Liver (tissue), 9 donors: ENCODE results near the gene ARHGEF4. TPM values are rescaled to one million over a fixed set of nuclear protein-coding genes. Genes with fewer than 3 reads are reported as not detected.

ENCODE experiments used
- DNase-seq: peaks from one replicate; pipeline ENCODE4 v3.0.0-alpha.2; 2017; ENCODE audit warnings: low spot score
- H3K27ac ChIP-seq, 2 donors: one replicate each; pipeline ENCODE4 v1.7.0; 2013; ENCODE audit warnings: inconsistent platforms in 2 of 2, low read length in 2 of 2, control low read depth in 1 of 2, low read depth in 1 of 2, mild to moderate bottlenecking in 1 of 2
- H3K27me3 ChIP-seq, 4 donors: one replicate each; pipeline versions ENCODE4 v1.6.1 to v1.7.0; 2013; ENCODE audit warnings: low read length in 3 of 4, inconsistent platforms in 1 of 4, mild to moderate bottlenecking in 1 of 4, moderate library complexity in 1 of 4; ENCODE audit not compliant: control insufficient read depth in 4 of 4, insufficient read depth in 4 of 4
- H3K36me3 ChIP-seq, 4 donors: one replicate each; pipeline versions ENCODE4 v1.6.1 to v1.7.0; 2013; ENCODE audit warnings: low read length in 3 of 4, mild to moderate bottlenecking in 3 of 4, low read depth in 1 of 4, moderate library complexity in 1 of 4; ENCODE audit not compliant: control insufficient read depth in 4 of 4, insufficient read depth in 3 of 4
- H3K4me1 ChIP-seq, 4 donors: one replicate each; pipeline versions ENCODE4 v1.6.1 to v1.7.0; 2013; ENCODE audit warnings: low read length in 3 of 4, mild to moderate bottlenecking in 3 of 4, moderate library complexity in 1 of 4; ENCODE audit not compliant: control insufficient read depth in 4 of 4, insufficient read depth in 4 of 4
- H3K4me3 ChIP-seq, 3 donors: one replicate each; pipeline versions ENCODE4 v1.6.1 to v1.7.0; 2013; ENCODE audit warnings: low read length in 3 of 3, control low read depth in 1 of 3, low read depth in 1 of 3, mild to moderate bottlenecking in 1 of 3
- H3K9ac ChIP-seq, 2 donors: one replicate each; pipeline ENCODE4 v1.7.0; 2013; ENCODE audit warnings: low read length in 2 of 2, mild to moderate bottlenecking in 2 of 2, moderate library complexity in 2 of 2, control low read depth in 1 of 2, low read depth in 1 of 2
- H3K9me3 ChIP-seq, 4 donors: one replicate each; pipeline versions ENCODE4 v1.6.1 to v1.7.0; 2013; ENCODE audit warnings: low read length in 3 of 4; ENCODE audit not compliant: control insufficient read depth in 4 of 4
- ATF3 ChIP-seq: IDR thresholded peaks from 2 replicates; pipeline ENCODE4 v1.6.1; 2016; ENCODE audit warnings: antibody characterized with exemption
- CTCF ChIP-seq: fragments of 150-350 bp; IDR thresholded peaks from 2 replicates; pipeline ENCODE4 v1.5.1; 2017; ENCODE audit warnings: improper control_type of control experiment, low read depth, low read length; ENCODE audit not compliant: missing input control
- EGR1 ChIP-seq, 2 donors: IDR thresholded peaks; 2 replicates each; pipeline ENCODE4 v1.6.1; 2016 to 2018; ENCODE audit warnings: antibody characterized with exemption in 2 of 2, low read depth in 2 of 2
- FOXA1 ChIP-seq: IDR thresholded peaks from 2 replicates; pipeline ENCODE4 v1.6.1; 2016; ENCODE audit warnings: antibody characterized with exemption
- FOXA2 ChIP-seq: IDR thresholded peaks from 2 replicates; pipeline ENCODE4 v1.6.1; 2016; ENCODE audit warnings: antibody characterized with exemption
- GABPA ChIP-seq, 2 donors: IDR thresholded peaks in 1 of 2; conservative IDR thresholded peaks in 1 of 2; 2 replicates each; pipeline ENCODE4 v1.6.1; 2016; ENCODE audit warnings: antibody characterized with exemption in 2 of 2, mild to moderate bottlenecking in 1 of 2, moderate library complexity in 1 of 2
- HNF4A ChIP-seq, 2 donors: conservative IDR thresholded peaks; 2 replicates each; pipeline ENCODE4 v1.6.1; 2016; ENCODE audit warnings: antibody characterized with exemption in 2 of 2, mild to moderate bottlenecking in 2 of 2
- HNF4G ChIP-seq: IDR thresholded peaks from 2 replicates; pipeline ENCODE4 v1.6.1; 2016; ENCODE audit warnings: antibody characterized with exemption
- JUND ChIP-seq, 2 donors: IDR thresholded peaks; 2 replicates each; pipeline ENCODE4 v1.6.1; 2016; ENCODE audit warnings: antibody characterized with exemption in 2 of 2
- MAX ChIP-seq: IDR thresholded peaks from 2 replicates; pipeline ENCODE4 v1.6.1; 2016; ENCODE audit warnings: antibody characterized with exemption
- NR2F2 ChIP-seq: IDR thresholded peaks from 2 replicates; pipeline ENCODE4 v1.6.1; 2016; ENCODE audit warnings: antibody characterized with exemption
- RAD21 ChIP-seq, 2 donors: IDR thresholded peaks; 2 replicates each; pipeline ENCODE4 v1.6.1; 2016; ENCODE audit warnings: antibody characterized with exemption in 2 of 2, mild to moderate bottlenecking in 2 of 2
- REST ChIP-seq: IDR thresholded peaks from 2 replicates; pipeline ENCODE4 v1.6.1; 2016; ENCODE audit warnings: antibody characterized with exemption, mild to moderate bottlenecking
- RXRA ChIP-seq, 2 donors: IDR thresholded peaks; 2 replicates each; pipeline ENCODE4 v1.6.1; 2017 to 2018; ENCODE audit warnings: antibody characterized with exemption in 2 of 2, mild to moderate bottlenecking in 1 of 2
- SP1 ChIP-seq: IDR thresholded peaks from 2 replicates; pipeline ENCODE4 v1.6.1; 2018; ENCODE audit warnings: antibody characterized with exemption, mild to moderate bottlenecking
- TAF1 ChIP-seq: conservative IDR thresholded peaks from 2 replicates; pipeline ENCODE4 v1.6.1; 2016; ENCODE audit warnings: antibody characterized with exemption, mild to moderate bottlenecking
- WGBS: extraction: QIAGEN DNeasy Blood & Tissue Kit; methylation state at CpG from one replicate; pipeline ENCODE4 v1.1.7; 2013; 5-methylcytosine and 5-hydroxymethylcytosine counted together
- polyA plus RNA-seq, 2 donors: library from polyadenylated mRNA; stranded (reverse) in 1 of 2; unstranded in 1 of 2; fragments of 200-250 nt in 1 of 2; fragments of >200 nt in 1 of 2; fragmentation: Nextera tagmentation in 1 of 2; extraction: Ambion mirVana in 1 of 2; gene quantifications; one replicate each; pipeline versions ENCODE4 v1.2.1 to v1.2.3, GENCODE V29; 2013 to 2015
- total RNA-seq, 2 donors: library from RNA; depleted of rRNA; stranded (reverse); fragments of >200 nt; gene quantifications; one replicate each; pipeline ENCODE4 v1.2.3, GENCODE V29; 2014
- donor health status: healthy.
- donor health status: healthy.
- donor health status: healthy.
- donor health status: healthy.
- donor health status: healthy.

The ARHGEF4 gene
- total and polyA plus RNA-seq, 4 donors = 0.08 TPM; not detected in 2

GRCh38 chr2:130913891-130914290 lies 77.2 kb downstream of the ARHGEF4 start:
- H3K27ac ChIP-seq = no peak overlapping the region
- TF ChIP-seq HNF4A (conservative IDR thresholded peaks at IDR 0.05) = no peak
- WGBS = 84% methylated on average over 6 of the region's 6 CpGs
- no peaks in the 10 kb centered on the region for H3K4me1 ChIP-seq
- DNase-seq = no peak
- H3K9me3 ChIP-seq = no peaks in the 10 kb centered on the region
- no peaks in the 10 kb centered on the region for H3K36me3 ChIP-seq
- no peak overlapping the region for H3K4me3 ChIP-seq
- H3K27me3 ChIP-seq = peaks cover 3 to 8% (median 5%) of the 10 kb centered on the region in 4 donors
- H3K9ac ChIP-seq = no peak overlapping the region

GRCh38 chr2:130915149-130915548 lies 78.4 kb downstream of the ARHGEF4 start:
- Histone ChIP-seq H3K4me3 (no peak overlapping the region), H3K4me1 (no peaks in the 10 kb centered on the region), H3K9me3 (no peaks in the 10 kb centered on the region), H3K36me3 (no peaks in the 10 kb centered on the region), H3K27ac (no peak overlapping the region), H3K9ac (no peak overlapping the region), H3K27me3 (peaks cover 3 to 8% (median 5%) of the 10 kb centered on the region in 4 donors)
- TF ChIP-seq REST (no peak), NR2F2 (no peak), FOXA2 (no peak), TAF1 (no peak), ATF3 (no peak), HNF4G (no peak), FOXA1 (no peak), MAX (no peak), EGR1 (IDR thresholded peaks at IDR 0.05; ENCODE audit: low read depth in 2 of 2) (no peak), SP1 (no peak), JUND (IDR thresholded peaks at IDR 0.05) (no peak)
- 88% methylated on average over 5 of the region's 5 CpGs for WGBS
- no peak for DNase-seq

- Histone ChIP-seq H3K27me3 (peaks cover 3 to 8% (median 5%) of the 10 kb centered on the region in 4 donors), H3K9me3 (no peaks in the 10 kb centered on the region), H3K36me3 (no peaks in the 10 kb centered on the region), H3K9ac (no peak overlapping the region), H3K27ac (no peak overlapping the region), H3K4me1 (no peaks in the 10 kb centered on the region), H3K4me3 (no peak overlapping the region)
- no peak for TF ChIP-seq RXRA (IDR thresholded peaks at IDR 0.05)
- TF ChIP-seq RAD21 (IDR thresholded peaks at IDR 0.05) = no peak
- no peak for TF ChIP-seq CTCF
- no peak for TF ChIP-seq NR2F2
- TF ChIP-seq FOXA2 = no peak
- no peak for TF ChIP-seq MAX
- TF ChIP-seq GABPA (IDR thresholded peaks at IDR 0.05 in 1 of 2, conservative IDR thresholded peaks at IDR 0.05 in 1 of 2) = no peak
- no peak for DNase-seq
- 32% methylated on average over 50 of the region's 50 CpGs for WGBS
These were observed 79.1 kb downstream of the ARHGEF4 start for GRCh38 chr2:130915595-130916437.
